Vagina (tissue), 2 donors: Measurements from ENCODE around the gene COL23A1. TPM values are rescaled to one million over a fixed set of nuclear protein-coding genes. Genes with fewer than 3 reads are reported as not detected.

Source experiments
- DNase-seq, 2 donors: peaks; one replicate each; pipeline ENCODE4 v3.0.0-alpha.2; 2017; ENCODE audit errors: extremely low spot score in 2 of 2
- H3K27ac ChIP-seq: fragments of 200-600 bp; sonication (generic); one replicate; pipeline ENCODE4 v1.5.1; 2019
- H3K27me3 ChIP-seq: fragments of 200-600 bp; sonication (generic); one replicate; pipeline ENCODE4 v1.5.1; 2019
- H3K36me3 ChIP-seq, 2 donors: fragments of 200-600 bp; sonication (generic); one replicate each; pipeline ENCODE4 v1.5.1; 2017 to 2019
- H3K4me1 ChIP-seq: fragments of 200-600 bp; sonication (generic); one replicate; pipeline ENCODE4 v1.5.1; 2019
- H3K4me3 ChIP-seq, 2 donors: fragments of 200-600 bp; sonication (generic); 1 replicate in 1 of 2; 2 replicates in 1 of 2; pipeline ENCODE4 v1.5.1; 2016 to 2019
- H3K9me3 ChIP-seq: fragments of 200-600 bp; sonication (generic); one replicate; pipeline ENCODE4 v1.5.1; 2019
- POLR2A ChIP-seq, 2 donors: fragments of 450-650 bp; IDR thresholded peaks; one replicate each; pipeline ENCODE4 v1.6.1; 2017; ENCODE audit warnings: antibody characterized with exemption in 2 of 2, mild to moderate bottlenecking in 2 of 2, moderate library complexity in 2 of 2
- POLR2AphosphoS5 ChIP-seq, 2 donors: sonication (generic); formaldehyde crosslinking; IDR thresholded peaks; one replicate each; pipeline ENCODE4 v1.9.0; 2017; ENCODE audit warnings: antibody characterized with exemption in 2 of 2, mild to moderate bottlenecking in 2 of 2, low read depth in 1 of 2; ENCODE audit not compliant: insufficient read depth in 1 of 2
- intact Hi-C: fragments of 100-400 bp; cut with DNase I; formaldehyde crosslinking; loops from one replicate; pipeline ENCODE4 v1.15.1; 2023
- total RNA-seq: library from RNA; depleted of rRNA; stranded (reverse); fragments of >200 nt; gene quantifications from one replicate; pipeline ENCODE4 v1.2.3, GENCODE V29; 2016
- TF ChIP-seq, protein P1 (sequence below), 3 experiments: fragments of 450-650 bp in 2 of 3; fragments of 200-600 bp in 1 of 3; sonication (generic) in 1 of 3; IDR thresholded peaks; one replicate each; pipeline ENCODE4 v1.5.1; 2017 to 2019; ENCODE audit warnings: antibody characterized with exemption in 3 of 3, mild to moderate bottlenecking in 2 of 3, moderate library complexity in 2 of 3

COL23A1 gene
- total RNA-seq, 1 donor from 2014 or later: 3.7 TPM

DNA sequence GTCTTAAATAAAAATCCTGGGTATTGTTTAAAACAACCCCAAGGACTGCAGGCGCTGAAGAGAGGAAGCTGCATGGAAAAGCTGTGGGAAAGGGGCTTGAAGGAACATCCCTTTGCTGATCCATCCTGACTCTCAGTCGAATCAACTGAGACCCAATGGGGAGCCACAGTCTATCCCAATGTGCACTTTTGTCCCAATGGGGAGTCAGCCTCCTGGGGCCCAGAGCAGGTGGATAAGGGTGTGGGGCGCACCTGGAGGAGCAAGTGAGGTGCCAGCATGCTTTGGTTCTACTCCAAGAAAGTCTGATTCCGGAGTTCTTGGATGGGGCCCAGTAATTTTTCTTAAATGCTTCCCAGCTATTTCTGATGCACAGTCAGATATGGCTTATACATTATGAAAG is 118.1 kb downstream of the COL23A1 start:
- intact Hi-C loops: no loop called here
- no peaks in the 10 kb centered on the region for H3K27me3 ChIP-seq
- no peak for DNase-seq

DNA sequence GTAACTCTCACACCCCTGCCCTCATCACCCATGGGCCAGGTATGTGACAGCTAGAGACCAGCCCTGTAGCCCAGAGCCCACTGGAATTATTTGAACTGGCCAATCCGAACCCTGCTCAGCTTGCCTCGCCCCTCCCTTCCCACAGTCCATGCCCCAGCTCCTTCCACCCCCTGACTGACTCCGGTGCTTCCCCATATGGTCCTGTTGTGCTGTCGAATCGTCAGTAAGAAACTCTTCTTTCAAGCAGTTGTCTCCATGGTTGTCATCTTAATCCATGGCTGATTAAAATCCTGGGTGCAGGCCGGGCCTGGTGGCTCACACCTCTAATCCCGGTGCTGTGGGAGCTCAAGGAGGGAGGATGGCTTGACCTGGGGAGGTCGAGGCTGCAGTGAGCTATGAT is 118.5 kb downstream of the COL23A1 start:
- Histone ChIP-seq H3K4me1 (peaks cover 14% of the 10 kb centered on the region), H3K27me3 (no peaks in the 10 kb centered on the region), H3K4me3 (no peak overlapping the region), H3K9me3 (no peaks in the 10 kb centered on the region), H3K36me3 (no peaks in the 10 kb centered on the region), H3K27ac (no peak overlapping the region)
- intact Hi-C loops: no loop called here
- DNase-seq: no peak
- TF ChIP-seq POLR2A (IDR thresholded peaks at IDR 0.05): no peak
- TF ChIP-seq, protein P1, sequence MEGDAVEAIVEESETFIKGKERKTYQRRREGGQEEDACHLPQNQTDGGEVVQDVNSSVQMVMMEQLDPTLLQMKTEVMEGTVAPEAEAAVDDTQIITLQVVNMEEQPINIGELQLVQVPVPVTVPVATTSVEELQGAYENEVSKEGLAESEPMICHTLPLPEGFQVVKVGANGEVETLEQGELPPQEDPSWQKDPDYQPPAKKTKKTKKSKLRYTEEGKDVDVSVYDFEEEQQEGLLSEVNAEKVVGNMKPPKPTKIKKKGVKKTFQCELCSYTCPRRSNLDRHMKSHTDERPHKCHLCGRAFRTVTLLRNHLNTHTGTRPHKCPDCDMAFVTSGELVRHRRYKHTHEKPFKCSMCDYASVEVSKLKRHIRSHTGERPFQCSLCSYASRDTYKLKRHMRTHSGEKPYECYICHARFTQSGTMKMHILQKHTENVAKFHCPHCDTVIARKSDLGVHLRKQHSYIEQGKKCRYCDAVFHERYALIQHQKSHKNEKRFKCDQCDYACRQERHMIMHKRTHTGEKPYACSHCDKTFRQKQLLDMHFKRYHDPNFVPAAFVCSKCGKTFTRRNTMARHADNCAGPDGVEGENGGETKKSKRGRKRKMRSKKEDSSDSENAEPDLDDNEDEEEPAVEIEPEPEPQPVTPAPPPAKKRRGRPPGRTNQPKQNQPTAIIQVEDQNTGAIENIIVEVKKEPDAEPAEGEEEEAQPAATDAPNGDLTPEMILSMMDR (IDR thresholded peaks at IDR 0.05): no peak
- TF ChIP-seq POLR2AphosphoS5 (IDR thresholded peaks at IDR 0.05; ENCODE audit: insufficient read depth in 1 of 2, low read depth in 1 of 2): no peak

More for the DNA sequence above, 118.1 kb downstream of the COL23A1 start:
- H3K9me3 ChIP-seq: no peaks in the 10 kb centered on the region
- TF ChIP-seq POLR2AphosphoS5 (IDR thresholded peaks at IDR 0.05; ENCODE audit: insufficient read depth in 1 of 2, low read depth in 1 of 2): no peak
- no peak for TF ChIP-seq POLR2A (IDR thresholded peaks at IDR 0.05)
- TF ChIP-seq, protein P1 (IDR thresholded peaks at IDR 0.05): no peak
- no peak overlapping the region for H3K4me3 ChIP-seq
- no peak overlapping the region for H3K27ac ChIP-seq
- no peaks in the 10 kb centered on the region for H3K36me3 ChIP-seq
- peaks cover 11% of the 10 kb centered on the region for H3K4me1 ChIP-seq

DNA sequence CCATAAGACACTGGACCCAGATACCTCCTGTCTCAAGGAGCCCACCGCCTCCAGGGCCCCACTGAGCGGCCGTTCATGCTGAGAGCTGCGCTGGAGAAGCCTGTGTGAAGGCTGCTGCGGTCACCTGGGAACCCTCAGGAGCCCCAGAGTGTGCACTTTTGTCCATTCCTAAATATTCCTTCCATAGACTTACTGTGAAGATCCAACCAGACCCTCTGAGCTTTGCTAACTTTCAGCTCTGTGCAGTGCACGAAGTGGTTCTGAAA is 119.5 kb downstream of the COL23A1 start:
- Histone ChIP-seq H3K36me3 (no peaks in the 10 kb centered on the region), H3K27me3 (no peaks in the 10 kb centered on the region), H3K4me3 (no peak overlapping the region), H3K4me1 (peaks cover 14% of the 10 kb centered on the region), H3K27ac (no peak overlapping the region), H3K9me3 (no peaks in the 10 kb centered on the region)
- TF ChIP-seq POLR2A (IDR thresholded peaks at IDR 0.05): no peak
- TF ChIP-seq, protein P1 (IDR thresholded peaks at IDR 0.05): no peak
- TF ChIP-seq POLR2AphosphoS5 (IDR thresholded peaks at IDR 0.05; ENCODE audit: insufficient read depth in 1 of 2, low read depth in 1 of 2): no peak
- DNase-seq: peak in 1 of 2 donors; percentile 37
- intact Hi-C loops: no loop called here

DNA sequence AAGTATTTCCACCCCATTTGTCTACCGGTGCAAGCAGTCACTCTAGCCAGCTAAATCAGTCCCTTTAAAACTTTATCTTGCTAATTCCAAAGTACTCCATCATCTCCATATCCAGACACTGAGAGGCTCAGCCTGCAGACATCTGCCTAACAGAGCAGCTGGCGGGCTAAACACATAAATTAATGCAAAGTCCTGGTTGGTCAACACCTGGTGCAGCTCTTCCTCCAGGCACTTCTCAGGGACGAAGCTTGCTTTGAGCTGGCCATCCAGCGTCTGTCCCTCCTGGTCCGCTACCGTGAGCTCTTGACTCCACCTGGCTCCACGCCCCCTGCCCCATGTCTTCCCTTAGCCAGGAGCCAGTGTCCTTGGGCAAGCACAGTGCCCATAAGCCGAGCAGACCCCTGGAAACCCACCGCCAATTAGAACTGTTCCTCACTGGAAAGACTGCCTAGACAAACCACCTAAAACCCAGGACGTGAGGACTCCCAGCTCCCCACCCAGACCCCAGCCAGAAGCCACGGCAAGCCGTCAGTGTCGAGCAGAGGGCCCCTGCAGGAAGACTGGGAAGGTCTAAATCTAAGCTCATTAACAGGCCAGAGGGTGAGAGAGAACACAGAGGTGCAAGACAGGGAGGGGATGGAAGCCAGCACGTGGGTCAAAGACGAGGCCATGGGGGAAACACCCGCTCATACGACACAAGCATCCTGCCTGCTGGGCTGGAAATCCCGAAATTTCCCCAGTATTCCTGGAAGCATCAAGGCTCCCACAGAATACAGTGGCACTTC is 120.0 kb downstream of the COL23A1 start:
- intact Hi-C loops: no loop called here
- H3K4me1 ChIP-seq: peaks cover 14% of the 10 kb centered on the region
- peak; percentile 74 to 76 for DNase-seq
- no peak overlapping the region for H3K4me3 ChIP-seq
- no peak overlapping the region for H3K27ac ChIP-seq
- no peaks in the 10 kb centered on the region for H3K36me3 ChIP-seq
- TF ChIP-seq, protein P1 (IDR thresholded peaks at IDR 0.05): no peak
- TF ChIP-seq POLR2AphosphoS5 (IDR thresholded peaks at IDR 0.05; ENCODE audit: insufficient read depth in 1 of 2, low read depth in 1 of 2): no peak
- no peak for TF ChIP-seq POLR2A (IDR thresholded peaks at IDR 0.05)
- no peaks in the 10 kb centered on the region for H3K9me3 ChIP-seq
- H3K27me3 ChIP-seq: no peaks in the 10 kb centered on the region
